Measurements from ENCODE around the gene ALAS1.
"Not testable (repeated sequence)": the region's sequence is repeated elsewhere in the genome, so short reads cannot be mapped to it uniquely, and the experiment has no call there.

The ALAS1 gene

GRCh38 chr3:52197842-52198625, at the start of gene ALAS1:
Gene ALAS1, plus strand, starts transcription at chr3:52198160. Its CDS starts 1,082 bp downstream, at chr3:52199242.
- H3K9me3 ChIP-seq (ENCODE audit: insufficient read depth, low read length): no peaks in the 10 kb centered on the region
- H3K9ac ChIP-seq (ENCODE audit: insufficient read length, low read depth): peak within 1 kb of the TSS; percentile 86
- no peak for TF ChIP-seq SUZ12 (IDR thresholded peaks at IDR 0.05; ENCODE audit: extremely low read depth, insufficient read depth, insufficient read length)
- TF ChIP-seq YY1 (IDR thresholded peaks at IDR 0.05; ENCODE audit: insufficient read depth, insufficient read length): no peak
- no peak for TF ChIP-seq ZNF274 (IDR thresholded peaks at IDR 0.05; ENCODE audit: low read depth, low read length)
- H3K4me1 ChIP-seq (ENCODE audit: insufficient read depth, insufficient read length): peaks cover 3% of the 10 kb centered on the region
- H3K36me3 ChIP-seq (ENCODE audit: insufficient read depth, insufficient read length, low read length): peaks cover 39% of the 10 kb centered on the region
- H3K27me3 ChIP-seq (ENCODE audit: insufficient read depth, insufficient read length): peaks cover 9% of the 10 kb centered on the region
- DNase-seq (ENCODE audit: low read depth, low spot score): peak; percentile 92
- peak within 1 kb of the TSS; percentile 90 for H3K4me3 ChIP-seq (ENCODE audit: insufficient read length, low read depth)

- Histone ChIP-seq H3K9ac (ENCODE audit: insufficient read length, low read depth) (no peak overlapping the region), H3K9me3 (ENCODE audit: insufficient read depth, low read length) (no peaks in the 10 kb centered on the region), H3K27me3 (ENCODE audit: insufficient read depth, insufficient read length) (no peaks in the 10 kb centered on the region), H3K4me1 (ENCODE audit: insufficient read depth, insufficient read length) (peaks cover 3% of the 10 kb centered on the region), H3K4me3 (ENCODE audit: insufficient read length, low read depth) (no peak overlapping the region), H3K36me3 (ENCODE audit: insufficient read depth, insufficient read length, low read length) (peaks cover 71% of the 10 kb centered on the region)
- DNase-seq (ENCODE audit: low read depth, low spot score): no peak
- TF ChIP-seq SUZ12 (IDR thresholded peaks at IDR 0.05; ENCODE audit: extremely low read depth, insufficient read depth, insufficient read length) (no peak), ZNF274 (IDR thresholded peaks at IDR 0.05; ENCODE audit: low read depth, low read length) (no peak), YY1 (IDR thresholded peaks at IDR 0.05; ENCODE audit: insufficient read depth, insufficient read length) (no peak)
Observed at GRCh38 chr3:52149021-52149420, 48.9 kb upstream of the ALAS1 start.

GRCh38 chr3:52149726-52150125, 48.2 kb upstream of the ALAS1 start:
- Histone ChIP-seq H3K4me3 (ENCODE audit: insufficient read length, low read depth) (no peak overlapping the region), H3K9ac (ENCODE audit: insufficient read length, low read depth) (no peak overlapping the region), H3K36me3 (ENCODE audit: insufficient read depth, insufficient read length, low read length) (peaks cover 64% of the 10 kb centered on the region), H3K27me3 (ENCODE audit: insufficient read depth, insufficient read length) (no peaks in the 10 kb centered on the region), H3K4me1 (ENCODE audit: insufficient read depth, insufficient read length) (peaks cover 3% of the 10 kb centered on the region), H3K9me3 (ENCODE audit: insufficient read depth, low read length) (no peaks in the 10 kb centered on the region)
- DNase-seq (ENCODE audit: low read depth, low spot score): no peak
- TF ChIP-seq YY1 (IDR thresholded peaks at IDR 0.05; ENCODE audit: insufficient read depth, insufficient read length) (no peak), ZNF274 (IDR thresholded peaks at IDR 0.05; ENCODE audit: low read depth, low read length) (no peak), SUZ12 (IDR thresholded peaks at IDR 0.05; ENCODE audit: extremely low read depth, insufficient read depth, insufficient read length) (no peak)

- DNase-seq (ENCODE audit: low read depth, low spot score): no peak
- H3K4me3 ChIP-seq (ENCODE audit: insufficient read length, low read depth): no peak overlapping the region
- peaks cover 58% of the 10 kb centered on the region for H3K36me3 ChIP-seq (ENCODE audit: insufficient read depth, insufficient read length, low read length)
- no peak overlapping the region for H3K9ac ChIP-seq (ENCODE audit: insufficient read length, low read depth)
- no peaks in the 10 kb centered on the region for H3K27me3 ChIP-seq (ENCODE audit: insufficient read depth, insufficient read length)
- H3K4me1 ChIP-seq (ENCODE audit: insufficient read depth, insufficient read length): peaks cover 3% of the 10 kb centered on the region
- no peaks in the 10 kb centered on the region for H3K9me3 ChIP-seq (ENCODE audit: insufficient read depth, low read length)
- TF ChIP-seq SUZ12 (IDR thresholded peaks at IDR 0.05; ENCODE audit: extremely low read depth, insufficient read depth, insufficient read length) (no peak), YY1 (IDR thresholded peaks at IDR 0.05; ENCODE audit: insufficient read depth, insufficient read length) (no peak), ZNF274 (IDR thresholded peaks at IDR 0.05; ENCODE audit: low read depth, low read length) (no peak)
Observed at GRCh38 chr3:52150357-52150756, 47.6 kb upstream of the ALAS1 start.

- no peaks in the 10 kb centered on the region for H3K9me3 ChIP-seq (ENCODE audit: insufficient read depth, low read length)
- H3K9ac ChIP-seq (ENCODE audit: insufficient read length, low read depth): no peak overlapping the region
- TF ChIP-seq ZNF274 (IDR thresholded peaks at IDR 0.05; ENCODE audit: low read depth, low read length) (no peak), SUZ12 (IDR thresholded peaks at IDR 0.05; ENCODE audit: extremely low read depth, insufficient read depth, insufficient read length) (no peak), YY1 (IDR thresholded peaks at IDR 0.05; ENCODE audit: insufficient read depth, insufficient read length) (no peak)
- peaks cover 3% of the 10 kb centered on the region for H3K4me1 ChIP-seq (ENCODE audit: insufficient read depth, insufficient read length)
- peaks cover 53% of the 10 kb centered on the region for H3K36me3 ChIP-seq (ENCODE audit: insufficient read depth, insufficient read length, low read length)
- no peak overlapping the region for H3K4me3 ChIP-seq (ENCODE audit: insufficient read length, low read depth)
- H3K27me3 ChIP-seq (ENCODE audit: insufficient read depth, insufficient read length): no peaks in the 10 kb centered on the region
- DNase-seq (ENCODE audit: low read depth, low spot score): no peak
Observed at GRCh38 chr3:52150860-52151259, 47.1 kb upstream of the ALAS1 start.

GRCh38 chr3:52151991-52152390, 46.0 kb upstream of the ALAS1 start:
- not testable (repeated sequence) for H3K4me1 ChIP-seq (ENCODE audit: insufficient read depth, insufficient read length); H3K27me3 ChIP-seq (ENCODE audit: insufficient read depth, insufficient read length); H3K9me3 ChIP-seq (ENCODE audit: insufficient read depth, low read length); H3K9ac ChIP-seq (ENCODE audit: insufficient read length, low read depth); H3K4me3 ChIP-seq (ENCODE audit: insufficient read length, low read depth); DNase-seq (ENCODE audit: low read depth, low spot score)
- H3K36me3 ChIP-seq (ENCODE audit: insufficient read depth, insufficient read length, low read length): peaks cover 42% of the 10 kb centered on the region

- Histone ChIP-seq H3K36me3 (ENCODE audit: insufficient read depth, insufficient read length, low read length) (peaks cover 28% of the 10 kb centered on the region), H3K9me3 (ENCODE audit: insufficient read depth, low read length) (no peaks in the 10 kb centered on the region), H3K9ac (ENCODE audit: insufficient read length, low read depth) (peak overlapping the region; percentile 97), H3K27me3 (ENCODE audit: insufficient read depth, insufficient read length) (no peaks in the 10 kb centered on the region), H3K4me3 (ENCODE audit: insufficient read length, low read depth) (peak overlapping the region; percentile 86), H3K4me1 (ENCODE audit: insufficient read depth, insufficient read length) (peaks cover 3% of the 10 kb centered on the region)
- no peak for TF ChIP-seq SUZ12 (IDR thresholded peaks at IDR 0.05; ENCODE audit: extremely low read depth, insufficient read depth, insufficient read length)
- no peak for TF ChIP-seq YY1 (IDR thresholded peaks at IDR 0.05; ENCODE audit: insufficient read depth, insufficient read length)
- TF ChIP-seq ZNF274 (IDR thresholded peaks at IDR 0.05; ENCODE audit: low read depth, low read length): no peak
- DNase-seq (ENCODE audit: low read depth, low spot score): peak; percentile 57
Observed at GRCh38 chr3:52153389-52154096, 44.4 kb upstream of the ALAS1 start.

Data from NT2/D1 (cell line).